ENCODE results near the gene POSTN. TPM values are rescaled to one million over a fixed set of nuclear protein-coding genes. Genes with fewer than 3 reads are reported as not detected.

Gene POSTN
- total and polyA plus RNA-seq, 9 donors, result 0.48 to 120 (median 6.1) TPM

DNA sequence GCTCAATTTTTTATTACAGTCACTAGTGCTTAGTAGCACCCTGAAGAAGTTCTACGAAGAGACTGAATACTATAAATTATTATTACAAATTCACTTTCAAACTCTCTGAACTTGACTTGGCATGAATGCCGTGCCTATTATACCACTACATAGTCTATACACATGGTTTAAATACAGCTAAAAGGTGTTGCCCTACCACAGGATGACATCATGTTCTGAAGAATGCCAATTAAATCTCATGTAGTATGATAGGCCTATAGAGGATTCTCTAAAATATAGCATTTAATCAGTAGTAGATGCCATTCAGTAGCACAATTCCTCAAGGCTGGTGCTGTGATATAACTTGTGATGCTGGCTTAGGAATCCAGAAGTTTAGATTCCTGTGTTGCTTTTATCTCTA is 16.7 kb upstream of the POSTN start:
- Histone ChIP-seq H3K4me1 (ENCODE audit: insufficient read depth) (no peaks in the 10 kb centered on the region), H3K27ac (no peak overlapping the region), H3K27me3 (no peaks in the 10 kb centered on the region), H3K36me3 (no peaks in the 10 kb centered on the region), H3K4me3 (no peak overlapping the region), H3K9me3 (no peaks in the 10 kb centered on the region)
- no peak for DNase-seq
- 95 to 96% (median 96%) methylated on average over 2 of the region's 2 CpGs for WGBS, 3 donors
- intact Hi-C loops (cut with DNase I), result no loop called here
- TF ChIP-seq POLR2A (IDR thresholded peaks at IDR 0.05) (no peak), EP300 (IDR thresholded peaks at IDR 0.05) (no peak)
- TF ChIP-seq, protein P1, sequence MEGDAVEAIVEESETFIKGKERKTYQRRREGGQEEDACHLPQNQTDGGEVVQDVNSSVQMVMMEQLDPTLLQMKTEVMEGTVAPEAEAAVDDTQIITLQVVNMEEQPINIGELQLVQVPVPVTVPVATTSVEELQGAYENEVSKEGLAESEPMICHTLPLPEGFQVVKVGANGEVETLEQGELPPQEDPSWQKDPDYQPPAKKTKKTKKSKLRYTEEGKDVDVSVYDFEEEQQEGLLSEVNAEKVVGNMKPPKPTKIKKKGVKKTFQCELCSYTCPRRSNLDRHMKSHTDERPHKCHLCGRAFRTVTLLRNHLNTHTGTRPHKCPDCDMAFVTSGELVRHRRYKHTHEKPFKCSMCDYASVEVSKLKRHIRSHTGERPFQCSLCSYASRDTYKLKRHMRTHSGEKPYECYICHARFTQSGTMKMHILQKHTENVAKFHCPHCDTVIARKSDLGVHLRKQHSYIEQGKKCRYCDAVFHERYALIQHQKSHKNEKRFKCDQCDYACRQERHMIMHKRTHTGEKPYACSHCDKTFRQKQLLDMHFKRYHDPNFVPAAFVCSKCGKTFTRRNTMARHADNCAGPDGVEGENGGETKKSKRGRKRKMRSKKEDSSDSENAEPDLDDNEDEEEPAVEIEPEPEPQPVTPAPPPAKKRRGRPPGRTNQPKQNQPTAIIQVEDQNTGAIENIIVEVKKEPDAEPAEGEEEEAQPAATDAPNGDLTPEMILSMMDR (IDR thresholded peaks at IDR 0.05), result no peak

DNA sequence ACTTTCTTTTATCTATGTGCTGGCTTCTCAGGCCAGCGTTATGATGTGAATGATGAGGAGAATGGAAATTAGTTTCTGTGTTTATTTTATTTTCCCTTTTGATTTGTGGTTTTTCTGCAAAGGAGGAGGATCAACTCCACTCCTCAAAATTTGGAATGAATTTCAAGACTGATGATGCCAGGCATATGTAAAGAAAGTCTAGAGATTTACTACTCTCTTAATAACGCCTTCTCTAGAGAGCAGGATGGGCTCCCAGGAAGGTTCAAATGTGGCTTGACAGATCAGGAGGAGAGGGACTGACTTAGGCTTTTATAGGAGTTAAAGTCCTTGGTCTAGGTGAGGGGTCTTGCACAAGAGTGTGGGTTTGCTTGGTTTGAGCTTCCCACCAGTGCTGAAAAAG is 15.1 kb upstream of the POSTN start:
- no peak for DNase-seq
- TF ChIP-seq EP300 (IDR thresholded peaks at IDR 0.05), result no peak
- no peak for TF ChIP-seq POLR2A (IDR thresholded peaks at IDR 0.05)
- TF ChIP-seq, protein P1 (IDR thresholded peaks at IDR 0.05), result no peak
- Histone ChIP-seq H3K4me1 (ENCODE audit: insufficient read depth) (no peaks in the 10 kb centered on the region), H3K4me3 (no peak overlapping the region), H3K27ac (no peak overlapping the region), H3K9me3 (no peaks in the 10 kb centered on the region), H3K36me3 (no peaks in the 10 kb centered on the region), H3K27me3 (no peaks in the 10 kb centered on the region)
- intact Hi-C loops (cut with DNase I), result no loop called here
- WGBS, 3 donors, result 65 to 87% (median 79%) methylated on average over 2 of the region's 2 CpGs

DNA sequence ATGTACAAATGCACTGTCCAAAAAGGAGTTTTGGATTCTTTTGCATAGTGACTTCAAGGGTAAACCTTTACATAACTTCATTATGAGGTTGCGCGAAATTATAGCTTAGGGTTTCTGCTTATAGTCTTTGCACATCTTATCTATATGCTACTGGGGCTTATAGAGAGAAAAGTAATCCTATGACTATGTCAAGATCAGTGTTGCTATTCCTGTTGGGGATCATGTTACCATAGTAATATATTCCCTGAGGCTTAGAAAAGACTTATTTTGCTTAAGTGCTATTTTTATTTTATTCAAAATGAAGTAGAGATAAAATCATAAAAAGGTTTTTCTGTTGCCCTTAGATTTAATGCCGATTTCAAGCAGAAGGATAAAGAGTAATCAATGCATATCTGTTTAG is 14.7 kb upstream of the POSTN start:
- no peaks in the 10 kb centered on the region for H3K4me1 ChIP-seq (ENCODE audit: insufficient read depth)
- 87 to 88% (median 88%) methylated on average over 3 of the region's 3 CpGs for WGBS, 3 donors

DNA sequence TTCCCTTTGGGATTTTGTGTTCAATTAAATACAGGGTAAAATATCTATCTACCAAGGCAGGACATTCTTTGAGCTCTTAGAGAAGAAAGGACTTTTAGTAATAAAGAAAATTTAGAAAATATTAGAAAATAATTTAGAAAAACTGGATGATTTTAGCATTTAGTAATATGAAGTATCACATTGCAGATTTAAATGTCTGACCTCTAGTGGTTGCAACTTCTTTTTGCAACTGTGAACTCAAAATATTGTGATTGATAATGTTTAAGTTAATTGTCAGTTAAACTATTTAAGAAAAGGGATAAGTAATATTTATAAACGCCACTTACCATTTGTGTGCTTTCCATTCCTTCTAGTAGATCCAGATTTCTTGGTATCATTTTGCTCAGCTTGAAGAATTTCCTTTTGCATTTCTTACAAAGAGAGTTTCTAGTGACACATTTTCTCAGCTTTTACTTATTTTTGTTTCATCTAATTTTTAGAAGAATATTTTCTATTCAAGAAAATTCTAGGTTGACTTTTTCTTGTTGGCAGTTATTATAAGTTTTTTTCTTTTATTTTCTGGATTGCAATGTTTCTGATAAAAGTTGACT is 10.3 kb upstream of the POSTN start:
- Histone ChIP-seq H3K4me3 (no peak overlapping the region), H3K27me3 (no peaks in the 10 kb centered on the region), H3K36me3 (no peaks in the 10 kb centered on the region), H3K9me3 (no peaks in the 10 kb centered on the region), H3K4me1 (ENCODE audit: insufficient read depth) (no peaks in the 10 kb centered on the region), H3K27ac (no peak overlapping the region)
- 54 to 79% (median 68%) methylated on average over 1 of the region's 1 CpG for WGBS, 3 donors
- no peak for DNase-seq
- TF ChIP-seq POLR2A (IDR thresholded peaks at IDR 0.05), result no peak
- intact Hi-C loops (cut with DNase I), result loop anchor here in 1 of 4 donors (10.0 kb wide), 1 partner anchor 504 kb away; the partner anchor contains the start of gene CSNK1A1L

More for the DNA sequence above, 14.7 kb upstream of the POSTN start:
- Histone ChIP-seq H3K4me3 (no peak overlapping the region), H3K9me3 (no peaks in the 10 kb centered on the region), H3K27me3 (no peaks in the 10 kb centered on the region), H3K27ac (no peak overlapping the region), H3K36me3 (no peaks in the 10 kb centered on the region)
- intact Hi-C loops (cut with DNase I), result no loop called here
- no peak for DNase-seq
- no peak for TF ChIP-seq EP300 (IDR thresholded peaks at IDR 0.05)
- no peak for TF ChIP-seq POLR2A (IDR thresholded peaks at IDR 0.05)
- TF ChIP-seq, protein P1 (IDR thresholded peaks at IDR 0.05), result no peak

DNA sequence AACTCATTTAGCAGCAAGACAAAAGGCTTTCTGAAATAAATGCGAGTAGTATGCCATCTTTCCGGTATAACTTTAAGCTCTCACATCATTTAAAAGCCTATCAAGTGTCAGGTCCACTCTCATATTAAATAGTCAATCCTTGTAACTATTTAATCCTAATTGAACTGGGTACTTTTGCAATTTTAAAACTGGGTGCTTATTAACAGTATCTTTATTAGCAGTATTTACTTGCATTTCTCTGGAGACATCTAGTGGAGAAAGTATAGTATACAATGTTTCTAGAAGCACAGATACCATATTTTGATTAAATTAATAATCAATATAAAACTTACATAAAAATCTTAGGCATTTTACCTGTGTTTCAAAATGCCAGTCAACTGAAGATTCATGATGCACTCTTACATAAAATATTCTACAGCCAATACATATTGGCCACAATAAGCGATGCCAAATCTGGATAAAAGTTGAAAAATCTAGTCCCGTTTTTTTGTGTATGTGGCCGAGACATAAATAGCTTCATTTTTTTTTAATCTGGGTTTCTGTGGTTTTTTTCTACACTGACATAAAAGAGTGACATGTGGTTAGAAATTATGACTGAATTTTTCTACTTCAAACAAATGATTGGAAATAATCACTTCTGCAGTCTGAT is 4.3 kb upstream of the POSTN start:
- no peaks in the 10 kb centered on the region for H3K36me3 ChIP-seq
- WGBS, 3 donors, result 56 to 63% (median 62%) methylated on average over 5 of the region's 5 CpGs

More for the DNA sequence above, 4.3 kb upstream of the POSTN start:
- H3K4me1 ChIP-seq (ENCODE audit: insufficient read depth), result peaks cover 1% of the 10 kb centered on the region
- no peak for DNase-seq
- no peak overlapping the region for H3K27ac ChIP-seq
- intact Hi-C loops (cut with DNase I), result loop anchor here in 1 of 4 donors (10.0 kb wide), 1 partner anchor 498 kb away; the partner anchor contains the start of gene CSNK1A1L
- TF ChIP-seq, protein P1 (IDR thresholded peaks at IDR 0.05), result no peak
- TF ChIP-seq POLR2A (IDR thresholded peaks at IDR 0.05) (no peak), EP300 (IDR thresholded peaks at IDR 0.05) (no peak)
- no peaks in the 10 kb centered on the region for H3K9me3 ChIP-seq
- H3K27me3 ChIP-seq, result no peaks in the 10 kb centered on the region
- H3K4me3 ChIP-seq, result no peak overlapping the region

All from ovary (tissue), 9 donors.